Inflammatory macrophage treated with lipopolysaccharide for 1 hour (primary cell): Measurements from ENCODE around the gene EVC2.

Experiments
- DNase-seq, 2 donors: peaks; one replicate each; pipeline ENCODE4 v3.0.0-alpha.2; 2020 to 2022

The EVC2 gene

GRCh38 chr4:5552451-5552850 is 155.9 kb downstream of the EVC2 start:
- DNase-seq, result no peak

- DNase-seq, result no peak
Observed at GRCh38 chr4:5547651-5548249, 160.6 kb downstream of the EVC2 start.

- DNase-seq, result no peak
Observed at GRCh38 chr4:5545271-5545670, 163.1 kb downstream of the EVC2 start.

- DNase-seq, result no peak
Observed at GRCh38 chr4:5544762-5545161, 163.6 kb downstream of the EVC2 start.

GRCh38 chr4:5543681-5544080 is 164.7 kb downstream of the EVC2 start:
- no peak for DNase-seq

GRCh38 chr4:5541169-5541568 is 167.2 kb downstream of the EVC2 start:
- DNase-seq, result no peak

GRCh38 chr4:5539584-5539983 is 168.8 kb downstream of the EVC2 start:
- no peak for DNase-seq

GRCh38 chr4:5532100-5532499 is 176.3 kb downstream of the EVC2 start:
- no peak for DNase-seq

- DNase-seq, result no peak
Observed at GRCh38 chr4:5528031-5528436, 180.3 kb downstream of the EVC2 start.

GRCh38 chr4:5527211-5527610 is 181.1 kb downstream of the EVC2 start:
- DNase-seq, result no peak

- DNase-seq, result no peak
Observed at GRCh38 chr4:5526080-5526846, 182.1 kb downstream of the EVC2 start.

- no peak for DNase-seq
Observed at GRCh38 chr4:5524446-5525299, 183.7 kb downstream of the EVC2 start.

- no peak for DNase-seq
Observed at GRCh38 chr4:5517372-5517771, 191.0 kb downstream of the EVC2 start.

GRCh38 chr4:5515646-5516045 is 192.7 kb downstream of the EVC2 start:
- DNase-seq, result no peak
